K562 (cell line): Measurements from ENCODE around the gene MAGI2. TPM values are rescaled to one million over a fixed set of nuclear protein-coding genes. Genes with fewer than 3 reads are reported as not detected.

Source experiments
- CREB5 ChIP-seq: fragments of 250-450 bp; sonication (Bioruptor Pico); IDR thresholded peaks from 2 replicates; pipeline ENCODE4 v1.5.0; 2020; ENCODE audit warnings: mild to moderate bottlenecking
- GABPA ChIP-seq: fragments of 200-800 bp; sonication (Bioruptor generic); conservative IDR thresholded peaks from 2 replicates; pipeline ENCODE4 v1.6.1; 2016; ENCODE audit warnings: low read depth, missing genetic modification characterization, missing compliant biosample characterization
- HDAC8 ChIP-seq: fragments of 450-650 bp; IDR thresholded peaks from 2 replicates; pipeline ENCODE4 v1.6.1; 2016; ENCODE audit warnings: mild to moderate bottlenecking, missing genetic modification characterization, moderate library complexity, missing compliant biosample characterization
- HIVEP1 ChIP-seq: fragments of 250-450 bp; sonication (Bioruptor Pico); IDR thresholded peaks from 2 replicates; pipeline ENCODE4 v1.4.0; 2020; ENCODE audit warnings: mild to moderate bottlenecking
- HMGN3 ChIP-seq: IDR thresholded peaks from 2 replicates; pipeline ENCODE4 v1.6.1; 2011; ENCODE audit warnings: borderline replicate concordance, low read depth, mild to moderate bottlenecking, mixed read lengths, low read length; ENCODE audit not compliant: insufficient read length; ENCODE audit errors: extremely low read depth
- KHSRP ChIP-seq: fragments of 450-650 bp; IDR thresholded peaks from 2 replicates; pipeline ENCODE4 v1.6.1; 2017
- NFATC3 ChIP-seq: fragments of 450-650 bp; IDR thresholded peaks from 2 replicates; pipeline ENCODE4 v1.6.1; 2017; ENCODE audit warnings: mild to moderate bottlenecking
- POLR3A ChIP-seq: IDR thresholded peaks from 2 replicates; pipeline ENCODE4 v1.6.1; 2011; ENCODE audit warnings: borderline replicate concordance, mild to moderate bottlenecking, moderate library complexity; ENCODE audit not compliant: insufficient read length, insufficient read depth; ENCODE audit errors: extremely low read depth
- SREBF2 ChIP-seq: sonication (generic); formaldehyde crosslinking; IDR thresholded peaks from 2 replicates; pipeline ENCODE4 v1.4.0; 2020; ENCODE audit warnings: mild to moderate bottlenecking, missing genetic modification reagents
- USF1 ChIP-seq: sonication (generic); formaldehyde crosslinking; IDR thresholded peaks from 2 replicates; pipeline ENCODE4 v1.9.0; 2022; ENCODE audit warnings: mild to moderate bottlenecking, missing genetic modification reagents
- XRCC3 ChIP-seq: fragments of 450-650 bp; IDR thresholded peaks from 2 replicates; pipeline ENCODE4 v1.6.1; 2017; ENCODE audit warnings: mild to moderate bottlenecking, moderate library complexity
- ZNF165 ChIP-seq: fragments of 250-450 bp; sonication (Bioruptor Pico); IDR thresholded peaks from 2 replicates; pipeline ENCODE4 v1.4.0; 2020; ENCODE audit warnings: borderline replicate concordance
- ZNF639 ChIP-seq, 2 experiments: fragments of 200-800 bp in 1 of 2; sonication (Bioruptor generic) in 1 of 2; sonication (generic) in 1 of 2; formaldehyde crosslinking in 1 of 2; IDR thresholded peaks in 1 of 2; conservative IDR thresholded peaks in 1 of 2; 2 replicates each; pipeline versions ENCODE4 v1.5.0 to v1.6.1; 2016 to 2020; ENCODE audit warnings: missing compliant biosample characterization in 1 of 2, missing genetic modification characterization in 1 of 2, missing genetic modification reagents in 1 of 2
- ZNF696 ChIP-seq: fragments of 250-450 bp; sonication (Bioruptor Pico); conservative IDR thresholded peaks from 2 replicates; pipeline ENCODE4 v1.4.0; 2020; ENCODE audit warnings: mild to moderate bottlenecking, moderate library complexity
- polyA plus RNA-seq, 8 experiments: library from polyadenylated mRNA; depleted of rRNA in 4 of 8; stranded (reverse) in 5 of 8; unstranded in 3 of 8; fragments of >200 nt; fragmentation: Nextera tagmentation in 2 of 8; fragmentation: Illumina TruSeq in 1 of 8; extraction: Ambion mirVana in 2 of 8; extraction: Trizol in 1 of 8; gene quantifications; 2 replicates each; pipeline versions ENCODE4 v1.2.1 to v1.2.3, GENCODE V29; 2011 to 2014; ENCODE audit warnings: inconsistent platforms in 1 of 8, missing spikeins in 1 of 8
- total RNA-seq, 7 experiments: library from RNA; depleted of rRNA in 6 of 7; stranded (reverse); fragments of >200 nt in 6 of 7; fragmentation: Illumina TruSeq in 2 of 7; extraction: Trizol in 2 of 7; gene quantifications; 2 replicates each; pipeline versions ENCODE4 v1.2.1 to v1.2.3, GENCODE V29; 2011 to 2021; ENCODE audit warnings: low replicate concordance in 1 of 7

The MAGI2 gene
- total and polyA plus RNA-seq, 9 of the 15 experiments (the other 6 are each of a cell fraction or from before 2014, with no cell fraction given): 0.27 to 1.4 (median 0.70) TPM

DNA sequence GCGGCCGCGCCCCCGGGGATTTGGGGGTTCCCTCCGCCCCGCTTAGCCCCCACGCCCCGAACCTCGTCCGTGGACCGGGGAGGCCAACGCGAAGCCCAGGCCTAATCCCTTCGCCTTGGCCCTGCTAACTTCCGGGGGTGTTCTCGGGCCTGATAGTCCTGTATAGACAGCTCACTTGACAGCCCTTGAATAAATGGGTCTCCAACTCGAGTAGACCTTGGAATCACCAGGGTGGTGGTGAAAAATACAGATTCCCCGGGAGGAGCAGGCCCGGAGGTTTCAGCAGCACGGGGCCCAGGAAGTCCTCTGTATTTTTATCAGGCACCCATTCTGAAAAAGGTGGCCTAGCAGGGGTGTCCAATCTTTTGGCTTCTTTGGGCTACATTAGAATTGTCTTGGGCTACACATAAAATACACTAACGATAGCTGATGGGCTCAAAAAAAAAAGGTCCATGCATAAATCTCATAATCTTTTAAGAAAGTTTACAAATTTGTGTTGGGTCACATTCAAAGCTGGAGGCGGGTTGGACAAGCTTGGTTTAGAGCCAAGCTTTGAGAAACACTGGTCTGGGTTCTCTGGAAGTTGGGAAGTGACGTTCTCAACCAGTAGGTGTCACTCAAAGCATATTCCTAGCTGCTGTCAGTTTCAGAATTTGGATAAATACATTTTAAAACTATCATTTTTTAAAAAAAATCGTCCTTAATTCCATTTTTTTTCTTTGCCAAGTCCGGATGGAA, 1433.2 kb downstream of the MAGI2 start (continued):
- no peak for TF ChIP-seq CREB5 (CRISPR knock-in tag)
- no peak for TF ChIP-seq XRCC3
- TF ChIP-seq ZNF696 (CRISPR knock-in tag): no peak
- no peak for TF ChIP-seq HIVEP1 (CRISPR knock-in tag)
- no peak for TF ChIP-seq POLR3A
- peak; percentile 77; the same call in 1 of the 2 replicates for TF ChIP-seq GABPA (tag)
- no peak for TF ChIP-seq USF1 (CRISPR knock-in tag)
- TF ChIP-seq HDAC8 (tag): no peak
- TF ChIP-seq HMGN3: no peak
- no peak for TF ChIP-seq KHSRP
- TF ChIP-seq NFATC3: no peak
- peak in 1 of 2 experiments; percentile 30; a peak in 1 of 4 replicates for TF ChIP-seq ZNF639 (CRISPR knock-in tag; conservative IDR thresholded peaks at IDR 0.05 in 1 of 2, IDR thresholded peaks at IDR 0.05 in 1 of 2)
- 0 out of 2 replicates have a peak, but pooled peaks have one; percentile 31 for TF ChIP-seq ZNF165 (CRISPR knock-in tag)
- no peak for TF ChIP-seq SREBF2 (CRISPR knock-in tag)
